Skin of body (tissue), 2 donors: Measurements from ENCODE around the gene DYRK4. TPM values are rescaled to one million over a fixed set of nuclear protein-coding genes. Genes with fewer than 3 reads are reported as not detected.

ENCODE experiments used
- DNase-seq: peaks from one replicate; lab custom pipeline; 2025; lab: John Stamatoyannopoulos, UW
- total RNA-seq: library from RNA; depleted of rRNA; stranded (reverse); fragments of >200 nt; gene quantifications from one replicate; pipeline ENCODE4 v1.2.3, GENCODE V29; 2014

The DYRK4 gene
- total RNA-seq, 1 donor from 2014 or later, result 26.3 TPM

DNA sequence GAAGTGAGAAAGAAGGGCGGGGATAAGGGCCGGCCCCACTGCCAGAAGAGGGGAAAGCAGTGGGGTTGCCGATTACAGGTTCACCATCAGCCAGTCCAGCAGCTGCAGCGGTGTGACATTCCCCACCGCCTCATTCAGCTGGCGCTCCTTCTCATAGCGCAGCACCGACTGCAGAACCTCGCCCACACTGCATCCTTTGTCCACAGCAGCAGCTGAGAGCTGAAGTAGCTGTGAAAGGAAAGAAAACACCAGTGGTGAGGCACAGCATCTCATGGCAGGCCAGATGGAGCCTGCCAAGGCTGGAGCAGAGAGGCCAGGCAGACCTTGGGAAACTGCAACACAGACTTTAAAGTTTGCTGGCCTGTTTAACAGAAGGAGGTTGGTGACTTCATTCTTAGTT, 53.7 kb downstream of the DYRK4 start:
- no peak for DNase-seq

DNA sequence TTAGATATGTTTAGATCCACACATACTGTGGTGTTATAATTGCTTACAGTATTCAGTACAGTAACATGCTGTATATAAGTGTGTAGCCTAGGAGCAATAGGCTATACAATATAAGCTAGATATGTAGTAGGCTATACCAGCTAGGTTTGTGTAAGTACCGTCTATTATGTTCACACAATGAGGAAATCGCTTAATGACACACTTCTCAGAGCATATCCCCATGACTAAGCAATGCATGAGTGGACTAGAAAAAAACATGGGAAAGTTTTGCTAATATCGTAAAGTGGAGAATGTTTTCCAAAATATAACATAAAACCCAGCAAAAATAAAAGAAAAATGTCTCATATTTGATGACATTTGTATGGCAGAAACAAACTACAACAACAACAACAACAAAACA, 59.5 kb downstream of the DYRK4 start:
- no peak for DNase-seq

- no peak for DNase-seq
These were observed 64.5 kb downstream of the DYRK4 start for GRCh38 chr12:4626543-4626942.

GRCh38 chr12:4628406-4628805, 66.4 kb downstream of the DYRK4 start:
- DNase-seq, result no peak

DNA sequence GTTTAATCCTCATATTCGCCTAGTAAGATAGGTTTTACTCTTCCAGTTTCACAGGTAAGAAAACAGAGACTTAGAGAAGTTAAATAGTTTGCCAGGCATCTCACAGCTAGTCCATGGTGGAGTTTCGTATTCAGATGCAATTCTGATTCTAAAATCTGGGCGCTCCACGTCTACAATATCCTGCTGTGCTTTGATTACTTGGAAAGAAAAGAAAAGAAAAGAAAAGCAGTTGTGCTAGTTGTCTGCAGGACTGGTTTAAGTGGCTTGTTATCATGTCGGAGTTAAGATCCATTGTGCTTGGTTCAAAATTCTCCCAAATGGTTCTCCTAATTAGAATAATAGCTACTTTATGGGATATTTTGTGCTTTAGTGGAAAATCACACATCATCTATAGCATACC, 68.3 kb downstream of the DYRK4 start:
- no peak for DNase-seq

DNA sequence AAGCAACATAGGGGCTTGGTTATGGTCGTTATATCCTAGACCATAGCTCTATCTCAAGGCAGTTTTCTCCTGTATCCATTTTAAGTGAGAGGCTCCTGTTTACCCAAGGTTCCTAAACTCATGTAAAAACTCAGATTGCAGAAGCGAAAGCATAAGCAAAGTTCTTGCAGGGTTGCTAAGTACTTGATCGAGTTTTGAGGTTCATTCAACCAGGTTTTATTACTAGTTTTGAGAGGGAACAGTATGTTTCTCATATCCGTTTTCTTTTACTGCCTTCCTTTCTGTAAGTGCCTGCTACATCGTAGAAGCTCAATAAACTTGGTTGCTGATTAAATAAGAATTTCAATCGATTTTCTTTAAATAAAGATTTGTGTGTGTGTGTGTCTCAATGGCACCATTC, 81.7 kb downstream of the DYRK4 start:
- no peak for DNase-seq

DNA sequence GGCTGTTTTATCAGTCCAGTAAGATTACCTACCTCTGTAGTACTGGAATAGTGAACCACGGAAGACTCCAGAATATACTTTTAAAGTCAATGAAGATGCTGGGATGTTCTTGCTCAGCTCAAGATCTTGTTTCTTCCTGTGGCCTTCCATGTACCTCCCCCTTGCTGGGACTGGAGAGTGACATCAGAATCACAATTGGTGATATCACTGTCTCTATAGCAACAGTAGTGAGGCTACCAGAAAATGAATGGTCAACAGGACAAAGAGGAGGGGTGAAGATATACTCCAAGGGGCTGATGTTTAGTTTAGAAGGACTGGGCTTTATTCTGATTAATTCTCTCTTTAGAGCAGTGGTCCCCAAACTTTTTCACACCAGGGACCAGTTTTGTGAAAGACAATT, 83.0 kb downstream of the DYRK4 start:
- no peak for DNase-seq

GRCh38 chr12:4648104-4648500, 86.1 kb downstream of the DYRK4 start:
- DNase-seq, result no peak

- peak; percentile 76 for DNase-seq
These were observed 86.7 kb downstream of the DYRK4 start, which contains the start of the genes AKAP3 and NDUFA9 for GRCh38 chr12:4648501-4649357. AKAP3 (minus strand) TSS chr12:4649051; CDS start chr12:4638196, 10,855 bp downstream. NDUFA9 (plus strand) TSS chr12:4649114; CDS start chr12:4649127, 13 bp downstream.

- DNase-seq, result no peak
These were observed 87.3 kb downstream of the DYRK4 start for GRCh38 chr12:4649358-4649661.

- DNase-seq, result no peak
These were observed 91.2 kb downstream of the DYRK4 start for GRCh38 chr12:4653257-4653656.

- DNase-seq, result no peak
These were observed 91.7 kb downstream of the DYRK4 start for GRCh38 chr12:4653691-4654090.

Other genes starting within 250 kb of the DYRK4 start
- 2.2 TPM for gene TIGAR, start 241.0 kb upstream of the DYRK4 start, total RNA-seq
- not detected for gene FGF23, start 182.5 kb upstream of the DYRK4 start, total RNA-seq
- 4.0 TPM for gene FGF6, start 116.4 kb upstream of the DYRK4 start, total RNA-seq
- gene RAD51AP1, start 23.3 kb upstream of the DYRK4 start, total RNA-seq, result 8.6 TPM
- 0.49 TPM for gene AKAP3, start 86.8 kb downstream of the DYRK4 start, total RNA-seq
- gene NDUFA9, start 86.9 kb downstream of the DYRK4 start, total RNA-seq, result 40.7 TPM
- gene GALNT8, start 158.2 kb downstream of the DYRK4 start, total RNA-seq, result 2.7 TPM